ENCODE data around the gene NKTR. TPM values are rescaled to one million over a fixed set of nuclear protein-coding genes. Genes with fewer than 3 reads are reported as not detected.
"Not testable (repeated sequence)": the region's sequence is repeated elsewhere in the genome, so short reads cannot be mapped to it uniquely, and the experiment has no call there.

Gene NKTR
- polyA plus RNA-seq, 3 donors = 2.6 to 78.5 (median 5.8) TPM

DNA sequence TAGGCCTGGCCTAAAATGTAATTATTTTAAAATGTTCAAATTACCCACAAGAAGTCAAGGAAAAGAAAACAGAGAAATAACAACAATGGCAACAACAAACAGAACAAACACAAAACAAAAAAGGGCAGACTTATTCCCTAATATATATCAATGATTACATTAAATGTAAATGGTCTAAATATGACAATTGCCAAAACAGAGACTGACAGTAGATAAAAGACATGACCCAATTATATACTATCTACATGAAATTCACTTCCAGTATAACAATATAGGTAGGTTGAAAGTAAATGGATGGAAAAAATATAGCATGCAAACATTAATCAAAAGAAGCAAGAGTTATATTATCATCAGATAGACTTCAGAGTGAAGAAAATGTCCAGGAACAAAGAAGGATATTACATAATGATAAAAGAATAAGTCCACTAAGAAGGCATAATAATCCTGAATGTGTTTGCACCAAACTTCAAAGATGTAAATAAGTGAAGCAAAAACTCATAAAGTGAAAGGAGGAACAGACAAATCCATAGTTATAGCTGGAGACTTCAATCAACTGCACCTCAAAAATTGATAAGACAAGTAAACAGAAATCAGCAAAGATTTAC lies 25.2 kb upstream of the NKTR start:
- no peak overlapping the region for H3K9ac ChIP-seq (ENCODE audit: insufficient read depth, low read length, poor library complexity, severe bottlenecking)
- H4K20me1 ChIP-seq (ENCODE audit: insufficient read depth, low read length) = no peaks in the 10 kb centered on the region
- Mint-ChIP-seq H3K4me3 (no peak overlapping the region), H3K4me1 (peaks cover 11% of the 10 kb centered on the region), H3K36me3 (peaks cover 38 to 55% of the 10 kb centered on the region in 2 donors), H3K27ac (no peak overlapping the region), H3K9me3 (peaks cover 13 to 24% (median 19%) of the 10 kb centered on the region in 7 donors), H3K27me3 (ENCODE audit: low read depth in 3 of 3) (no peaks in the 10 kb centered on the region)
- no peak overlapping the region for H3K4me3 ChIP-seq (replicated peaks in 1 of 3; ENCODE audit: low read depth in 2 of 3, low read length in 3 of 3)
- H3K27ac ChIP-seq (ENCODE audit: low read depth in 1 of 2, low read length in 2 of 2) = no peak overlapping the region
- peaks cover 52% of the 10 kb centered on the region for H3K79me2 ChIP-seq (ENCODE audit: insufficient read depth, low read length)
- TF ChIP-seq, protein P1, sequence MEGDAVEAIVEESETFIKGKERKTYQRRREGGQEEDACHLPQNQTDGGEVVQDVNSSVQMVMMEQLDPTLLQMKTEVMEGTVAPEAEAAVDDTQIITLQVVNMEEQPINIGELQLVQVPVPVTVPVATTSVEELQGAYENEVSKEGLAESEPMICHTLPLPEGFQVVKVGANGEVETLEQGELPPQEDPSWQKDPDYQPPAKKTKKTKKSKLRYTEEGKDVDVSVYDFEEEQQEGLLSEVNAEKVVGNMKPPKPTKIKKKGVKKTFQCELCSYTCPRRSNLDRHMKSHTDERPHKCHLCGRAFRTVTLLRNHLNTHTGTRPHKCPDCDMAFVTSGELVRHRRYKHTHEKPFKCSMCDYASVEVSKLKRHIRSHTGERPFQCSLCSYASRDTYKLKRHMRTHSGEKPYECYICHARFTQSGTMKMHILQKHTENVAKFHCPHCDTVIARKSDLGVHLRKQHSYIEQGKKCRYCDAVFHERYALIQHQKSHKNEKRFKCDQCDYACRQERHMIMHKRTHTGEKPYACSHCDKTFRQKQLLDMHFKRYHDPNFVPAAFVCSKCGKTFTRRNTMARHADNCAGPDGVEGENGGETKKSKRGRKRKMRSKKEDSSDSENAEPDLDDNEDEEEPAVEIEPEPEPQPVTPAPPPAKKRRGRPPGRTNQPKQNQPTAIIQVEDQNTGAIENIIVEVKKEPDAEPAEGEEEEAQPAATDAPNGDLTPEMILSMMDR (IDR thresholded peaks at IDR 0.05) = no peak
- H2AFZ ChIP-seq (ENCODE audit: insufficient read depth, low read depth, low read length, poor library complexity, severe bottlenecking) = no peak overlapping the region
- no peak for DNase-seq
- H3K4me1 ChIP-seq (ENCODE audit: control insufficient read depth in 1 of 2, insufficient read depth in 2 of 2, low read length in 2 of 2) = no peaks in the 10 kb centered on the region
- H3K36me3 ChIP-seq (replicated peaks in 1 of 2; ENCODE audit: control insufficient read depth in 1 of 2, insufficient read depth in 2 of 2, low read length in 2 of 2) = peaks cover 13 to 36% of the 10 kb centered on the region in 2 donors
- peaks cover 11 to 19% of the 10 kb centered on the region in 2 donors for H3K9me3 ChIP-seq (replicated peaks in 1 of 2; ENCODE audit: control insufficient read depth in 1 of 2, insufficient read depth in 1 of 2, low read length in 2 of 2)
- intact Hi-C loops (cut with micrococcal nuclease) = no loop called here
- no peaks in the 10 kb centered on the region for H3K27me3 ChIP-seq (ENCODE audit: control insufficient read depth in 2 of 2, insufficient read depth in 2 of 2, low read length in 2 of 2)
- H3K4me2 ChIP-seq (replicated peaks; ENCODE audit: extremely low read depth, low read length, poor library complexity, severe bottlenecking) = no peak overlapping the region

DNA sequence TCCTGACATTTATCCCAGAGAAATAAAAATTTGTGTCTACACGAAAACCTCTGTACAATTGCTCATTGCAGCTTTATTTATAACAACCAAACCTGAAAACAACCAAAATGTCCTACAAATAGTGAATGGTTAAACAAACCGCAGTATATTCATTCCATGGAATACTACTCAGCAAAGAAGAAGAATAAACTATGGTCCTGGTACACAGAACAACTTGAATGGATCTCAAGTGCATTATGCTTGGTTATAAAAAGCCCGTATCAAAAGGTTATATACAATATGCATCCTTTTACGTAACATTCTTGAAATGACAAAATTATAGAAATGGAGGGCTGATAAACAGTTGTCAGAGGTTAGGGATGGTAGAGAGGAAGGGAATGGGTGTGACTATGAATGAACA lies 22.4 kb upstream of the NKTR start:
- no CpG with 5 or more reads among the region's 4 CpGs for WGBS (ENCODE audit: insufficient coverage)
- Mint-ChIP-seq H3K27ac (no peak overlapping the region), H3K36me3 (peaks cover 34 to 46% of the 10 kb centered on the region in 2 donors), H3K4me1 (peaks cover 27% of the 10 kb centered on the region), H3K9me3 (peaks cover 13 to 24% (median 19%) of the 10 kb centered on the region in 7 donors), H3K4me3 (no peak overlapping the region), H3K27me3 (ENCODE audit: low read depth in 3 of 3) (peaks cover 0 to 3% (median 0%) of the 10 kb centered on the region in 3 donors)
- intact Hi-C loops (cut with micrococcal nuclease) = no loop called here
- peaks cover 57% of the 10 kb centered on the region for H3K79me2 ChIP-seq (ENCODE audit: insufficient read depth, low read length)
- H2AFZ ChIP-seq (ENCODE audit: insufficient read depth, low read depth, low read length, poor library complexity, severe bottlenecking) = no peak overlapping the region
- H3K27me3 ChIP-seq (ENCODE audit: control insufficient read depth in 2 of 2, insufficient read depth in 2 of 2, low read length in 2 of 2) = no peaks in the 10 kb centered on the region
- H3K4me1 ChIP-seq (ENCODE audit: control insufficient read depth in 1 of 2, insufficient read depth in 2 of 2, low read length in 2 of 2) = peaks cover 15 to 23% of the 10 kb centered on the region in 2 donors
- peaks cover 11 to 19% of the 10 kb centered on the region in 2 donors for H3K9me3 ChIP-seq (replicated peaks in 1 of 2; ENCODE audit: control insufficient read depth in 1 of 2, insufficient read depth in 1 of 2, low read length in 2 of 2)
- no peaks in the 10 kb centered on the region for H4K20me1 ChIP-seq (ENCODE audit: insufficient read depth, low read length)
- H3K4me2 ChIP-seq (replicated peaks; ENCODE audit: extremely low read depth, low read length, poor library complexity, severe bottlenecking) = no peak overlapping the region
- peaks cover 13 to 33% of the 10 kb centered on the region in 2 donors for H3K36me3 ChIP-seq (replicated peaks in 1 of 2; ENCODE audit: control insufficient read depth in 1 of 2, insufficient read depth in 2 of 2, low read length in 2 of 2)
- H3K4me3 ChIP-seq (replicated peaks in 1 of 3; ENCODE audit: low read depth in 2 of 3, low read length in 3 of 3) = no peak overlapping the region
- no peak overlapping the region for H3K27ac ChIP-seq (ENCODE audit: low read depth in 1 of 2, low read length in 2 of 2)
- H3K9ac ChIP-seq (ENCODE audit: insufficient read depth, low read length, poor library complexity, severe bottlenecking) = no peak overlapping the region
- TF ChIP-seq, protein P1 (IDR thresholded peaks at IDR 0.05) = no peak
- DNase-seq = no peak

DNA sequence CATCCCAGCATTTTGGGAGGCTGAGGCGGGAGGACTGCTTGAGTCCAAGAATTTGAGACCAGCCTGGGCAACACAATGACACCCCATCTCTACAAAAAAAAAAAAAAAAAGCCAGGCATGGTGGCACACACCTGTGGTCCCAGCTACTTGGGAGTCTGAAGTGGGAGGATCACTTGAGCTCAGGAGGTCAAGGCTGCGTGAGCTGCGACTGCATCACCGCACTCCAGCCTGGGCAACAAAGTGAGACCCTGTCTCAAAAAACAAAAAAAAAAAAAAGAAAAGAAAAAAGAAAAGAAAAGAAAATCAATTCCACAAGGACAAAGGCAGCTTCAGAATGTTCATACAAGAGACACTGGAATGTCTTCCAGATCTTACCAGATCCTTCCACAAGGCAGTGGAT lies 21.1 kb upstream of the NKTR start:
- peaks cover 9 to 12% of the 10 kb centered on the region in 2 donors for H3K9me3 ChIP-seq (replicated peaks in 1 of 2; ENCODE audit: control insufficient read depth in 1 of 2, insufficient read depth in 1 of 2, low read length in 2 of 2)
- H3K4me2 ChIP-seq (replicated peaks; ENCODE audit: extremely low read depth, low read length, poor library complexity, severe bottlenecking); H3K4me3 Mint-ChIP-seq; H3K27ac ChIP-seq (ENCODE audit: low read depth in 1 of 2, low read length in 2 of 2); intact Hi-C loops (cut with micrococcal nuclease); H3K27ac Mint-ChIP-seq; DNase-seq; H3K9ac ChIP-seq (ENCODE audit: insufficient read depth, low read length, poor library complexity, severe bottlenecking); H3K27me3 ChIP-seq (ENCODE audit: control insufficient read depth in 2 of 2, insufficient read depth in 2 of 2, low read length in 2 of 2); H3K27me3 Mint-ChIP-seq (ENCODE audit: low read depth in 3 of 3); H2AFZ ChIP-seq (ENCODE audit: insufficient read depth, low read depth, low read length, poor library complexity, severe bottlenecking); H3K4me3 ChIP-seq (replicated peaks in 1 of 3; ENCODE audit: low read depth in 2 of 3, low read length in 3 of 3); H4K20me1 ChIP-seq (ENCODE audit: insufficient read depth, low read length): not testable (repeated sequence)
- H3K4me1 Mint-ChIP-seq = peaks cover 28% of the 10 kb centered on the region
- peaks cover 15 to 25% of the 10 kb centered on the region in 2 donors for H3K4me1 ChIP-seq (ENCODE audit: control insufficient read depth in 1 of 2, insufficient read depth in 2 of 2, low read length in 2 of 2)
- peaks cover 7 to 21% of the 10 kb centered on the region in 2 donors for H3K36me3 ChIP-seq (replicated peaks in 1 of 2; ENCODE audit: control insufficient read depth in 1 of 2, insufficient read depth in 2 of 2, low read length in 2 of 2)
- no CpG with 5 or more reads among the region's 4 CpGs for whole genome bisulfite sequencing (ENCODE audit: insufficient coverage)
- peaks cover 56% of the 10 kb centered on the region for H3K79me2 ChIP-seq (ENCODE audit: insufficient read depth, low read length)
- H3K36me3 Mint-ChIP-seq = peaks cover 26 to 33% of the 10 kb centered on the region in 2 donors
- H3K9me3 Mint-ChIP-seq = peaks cover 10 to 15% (median 13%) of the 10 kb centered on the region in 7 donors
